HepG2 (cell line): ENCODE data around the gene ELMOD3. TPM values are rescaled to one million over a fixed set of nuclear protein-coding genes. Genes with fewer than 3 reads are reported as not detected.

Source experiments
- ATAC-seq: fragments of 200-7000 bp; cut with Tn5 transposase; 3 replicates; pipeline ENCODE4 v1.9.1; 2020; ENCODE audit warnings: mild to moderate bottlenecking, moderate library complexity
- BruUV-seq: library from RNA; stranded (reverse); fragments of 400-500 nt; replicated peaks from 2 replicates; lab custom pipeline; 2021; lab: Mats Ljungman, UMichigan
- CTCF ChIA-PET: fragments of 300-600 bp; formaldehyde crosslinking; extraction: SDS; loops from one replicate; lab custom pipeline; 2021; ENCODE audit warnings: low total read pairs, inconsistent platforms, low intra/inter-chr PET ratio; lab: Yijun Ruan, JAX
- POLR2A ChIA-PET: fragments of 350-600 bp; sonication (Branson Sonifier 250); formaldehyde crosslinking; loops from one replicate; lab custom pipeline; 2020; ENCODE audit warnings: antibody characterized with exemption, inconsistent platforms; lab: Yijun Ruan, JAX
- DNase-seq: peaks from one replicate; pipeline ENCODE4 v3.0.0-alpha.2; 2015; ENCODE audit warnings: low spot score
- FAIRE-seq: peaks from 3 replicates; lab custom pipeline; 2011; peaks lifted over from hg19 to GRCh38; lab: Jason Lieb, UNC
- H2AFZ ChIP-seq: one replicate; pipeline ENCODE4 v1.6.1; 2011; ENCODE audit warnings: low read length, inconsistent platforms
- H3K27ac ChIP-seq: fragments of 300-600 bp; 3 replicates; pipeline ENCODE4 v1.8.0; 2011; ENCODE audit warnings: mixed run types, mild to moderate bottlenecking, mixed read lengths, low read length, inconsistent platforms; ENCODE audit not compliant: insufficient read depth; ENCODE audit errors: extremely low read length
- H3K27me3 ChIP-seq, 2 experiments: fragments of 200-600 bp in 1 of 2; 2 replicates in 1 of 2; 3 replicates in 1 of 2; pipeline versions ENCODE4 v1.6.0 to v1.8.0; 2011; ENCODE audit warnings: low read length in 2 of 2, mild to moderate bottlenecking in 2 of 2, moderate library complexity in 2 of 2, inconsistent platforms in 1 of 2; ENCODE audit not compliant: insufficient read depth in 2 of 2, control insufficient read depth in 1 of 2
- H3K36me3 ChIP-seq, 2 experiments: fragments of 200-600 bp in 1 of 2; replicated peaks in 1 of 2; 2 replicates in 1 of 2; 3 replicates in 1 of 2; pipeline versions ENCODE4 v1.5.1 to v1.8.0; 2011; ENCODE audit warnings: low read length in 2 of 2, inconsistent platforms in 1 of 2; ENCODE audit not compliant: insufficient read depth in 2 of 2, control insufficient read depth in 1 of 2
- H3K4me1 ChIP-seq: 2 replicates; pipeline ENCODE4 v1.5.1; 2012; ENCODE audit warnings: low read length, inconsistent platforms; ENCODE audit not compliant: insufficient read depth
- H3K4me2 ChIP-seq: 2 replicates; pipeline ENCODE4 v1.6.0; 2011; ENCODE audit warnings: low read depth, low read length, inconsistent platforms
- H3K4me3 ChIP-seq, 3 experiments: fragments of 200-600 bp in 1 of 3; sonication (generic), shearing (Covaris generic) in 1 of 3; replicated peaks in 1 of 3; 2 replicates each; pipeline ENCODE4 v1.5.1; 2011 to 2016; ENCODE audit warnings: low read length in 3 of 3, inconsistent platforms in 2 of 3, low read depth in 2 of 3, mild to moderate bottlenecking in 2 of 3, control low read depth in 1 of 3, mixed read lengths in 1 of 3; ENCODE audit not compliant: insufficient read depth in 1 of 3
- H3K79me2 ChIP-seq: one replicate; pipeline ENCODE4 v1.6.1; 2011; ENCODE audit warnings: low read length, inconsistent platforms; ENCODE audit not compliant: insufficient read depth
- H3K9ac ChIP-seq: 2 replicates; pipeline ENCODE4 v1.6.0; 2011; ENCODE audit warnings: mild to moderate bottlenecking, low read depth, low read length, inconsistent platforms; ENCODE audit not compliant: insufficient read depth
- H3K9me3 ChIP-seq: 2 replicates; pipeline ENCODE4 v1.5.1; 2012; ENCODE audit warnings: mild to moderate bottlenecking, low read length
- H4K20me1 ChIP-seq: 2 replicates; pipeline ENCODE4 v1.6.0; 2011; ENCODE audit warnings: inconsistent platforms, mild to moderate bottlenecking, low read length, moderate library complexity; ENCODE audit not compliant: insufficient read depth
- ARNTL ChIP-seq: sonication (generic); formaldehyde crosslinking; IDR thresholded peaks from 2 replicates; pipeline ENCODE4 v1.4.0; 2020; ENCODE audit warnings: mild to moderate bottlenecking, missing genetic modification reagents
- ATF1 ChIP-seq: IDR thresholded peaks from 2 replicates; pipeline ENCODE4 v1.6.1; 2016; ENCODE audit warnings: mild to moderate bottlenecking, control low read depth
- CBX5 ChIP-seq: sonication (generic); formaldehyde crosslinking; IDR thresholded peaks from 2 replicates; pipeline ENCODE4 v1.4.0; 2020; ENCODE audit warnings: missing genetic modification reagents, borderline replicate concordance
- HNRNPL ChIP-seq: fragments of 200-400 bp; formaldehyde crosslinking; IDR thresholded peaks from 2 replicates; pipeline ENCODE4 v1.6.1; 2017; ENCODE audit warnings: mild to moderate bottlenecking, low read depth, low read length
- HNRNPLL ChIP-seq: fragments of 200-400 bp; formaldehyde crosslinking; IDR thresholded peaks from 2 replicates; pipeline ENCODE4 v1.6.1; 2017; ENCODE audit warnings: mild to moderate bottlenecking, low read depth, low read length; ENCODE audit not compliant: poor library complexity, severe bottlenecking
- LCORL ChIP-seq, 2 experiments: fragments of 450-650 bp in 1 of 2; sonication (generic) in 1 of 2; formaldehyde crosslinking in 1 of 2; IDR thresholded peaks; 2 replicates each; pipeline versions ENCODE4 v1.5.0 to v1.6.1; 2017 to 2020; ENCODE audit warnings: antibody characterized with exemption in 1 of 2, missing genetic modification reagents in 1 of 2
- NKX3-1 ChIP-seq: sonication (generic); formaldehyde crosslinking; IDR thresholded peaks from 2 replicates; pipeline ENCODE4 v1.5.0; 2020; ENCODE audit warnings: missing genetic modification reagents
- POLR2G ChIP-seq: fragments of 200-400 bp; formaldehyde crosslinking; IDR thresholded peaks from 2 replicates; pipeline ENCODE4 v1.6.1; 2018; ENCODE audit warnings: mild to moderate bottlenecking, low read depth, low read length, moderate library complexity
- UBTF ChIP-seq: sonication (generic); formaldehyde crosslinking; IDR thresholded peaks from 2 replicates; pipeline ENCODE4 v1.4.0; 2020; ENCODE audit warnings: mild to moderate bottlenecking, missing genetic modification reagents
- ZNF180 ChIP-seq: sonication (generic); formaldehyde crosslinking; IDR thresholded peaks from 2 replicates; pipeline ENCODE4 v1.4.0; 2020; ENCODE audit warnings: low read depth, missing genetic modification reagents, borderline replicate concordance
- ZNF207 ChIP-seq: fragments of 450-650 bp; IDR thresholded peaks from 2 replicates; pipeline ENCODE4 v1.6.1; 2016; ENCODE audit warnings: antibody characterized with exemption, borderline replicate concordance
- ZNF543 ChIP-seq: sonication (generic); formaldehyde crosslinking; IDR thresholded peaks from 2 replicates; pipeline ENCODE4 v1.4.0; 2020; ENCODE audit warnings: mild to moderate bottlenecking, missing genetic modification reagents
- ZNF567 ChIP-seq: sonication (generic); formaldehyde crosslinking; IDR thresholded peaks from 2 replicates; pipeline ENCODE4 v1.8.1; 2023; ENCODE audit warnings: mild to moderate bottlenecking, missing genetic modification reagents, borderline replicate concordance
- ZNF605 ChIP-seq: sonication (generic); formaldehyde crosslinking; IDR thresholded peaks from 2 replicates; pipeline ENCODE4 v1.8.0; 2022; ENCODE audit warnings: mild to moderate bottlenecking, missing genetic modification reagents
- ZNF761 ChIP-seq: sonication (generic); formaldehyde crosslinking; conservative IDR thresholded peaks from 2 replicates; pipeline ENCODE4 v1.4.0; 2020; ENCODE audit warnings: mild to moderate bottlenecking, missing genetic modification reagents
- ZNF770 ChIP-seq: sonication (generic); formaldehyde crosslinking; IDR thresholded peaks from 2 replicates; pipeline ENCODE4 v1.5.0; 2020; ENCODE audit warnings: mild to moderate bottlenecking, missing genetic modification reagents
- ZZZ3 ChIP-seq: sonication (generic); formaldehyde crosslinking; IDR thresholded peaks from 2 replicates; pipeline ENCODE4 v1.4.0; 2020; ENCODE audit warnings: missing genetic modification reagents, mild to moderate bottlenecking, borderline replicate concordance
- WGBS: methylation state at CpG from one replicate; pipeline ENCODE4 v1.1.6; 2017; ENCODE audit warnings: low lambda C conversion rate; 5-methylcytosine and 5-hydroxymethylcytosine counted together
- in situ Hi-C: cut with HindIII; loops from 2 replicates; pipeline ENCODE4 v1.10.0; 2017; ENCODE audit warnings: low pct_unique_long_range_greater_than_20kb; ENCODE audit not compliant: extremely low pct_ligation_motif_present
- intact Hi-C: fragments of 100-400 bp; cut with micrococcal nuclease; formaldehyde crosslinking; loops from one replicate; pipeline ENCODE4 v1.10.0; 2022; ENCODE audit not compliant: unreplicated experiment
- polyA plus RNA-seq, 8 experiments: library from polyadenylated mRNA; depleted of rRNA in 3 of 8; stranded (reverse) in 7 of 8; unstranded in 1 of 8; fragments of >200 nt; fragmentation: Illumina TruSeq in 4 of 8; extraction: Trizol in 4 of 8; gene quantifications; 2 replicates each; pipeline versions ENCODE4 v1.2.1 to v1.2.3, GENCODE V29; 2011 to 2016; ENCODE audit warnings: low read depth in 4 of 8, missing spikeins in 1 of 8, mixed read lengths in 1 of 8; ENCODE audit not compliant: insufficient read depth in 1 of 8
- total RNA-seq, 5 experiments: library from RNA; depleted of rRNA; stranded (reverse); fragments of >200 nt; fragmentation: Illumina TruSeq; extraction: Trizol; gene quantifications; 2 replicates each; pipeline ENCODE4 v1.2.3, GENCODE V29; 2016; ENCODE audit warnings: low read depth in 1 of 5
- TF ChIP-seq, protein P1 (sequence below): sonication (generic); formaldehyde crosslinking; IDR thresholded peaks from 2 replicates; pipeline ENCODE4 v1.4.0; 2020; ENCODE audit warnings: mild to moderate bottlenecking, low read depth, missing genetic modification reagents

The ELMOD3 gene
- total and polyA plus RNA-seq, 2 of the 13 experiments (the other 11 are each of a cell fraction or from before 2014, with no cell fraction given): 13.3 to 19.5 TPM

GRCh38 chr2:85429213-85429923 is 74.8 kb downstream of the ELMOD3 start:
- Histone ChIP-seq H3K36me3 (no peaks in the 10 kb centered on the region), H3K9me3 (no peaks in the 10 kb centered on the region), H3K27ac (no peak overlapping the region), H3K4me2 (peak overlapping the region; percentile 41), H3K79me2 (no peaks in the 10 kb centered on the region), H4K20me1 (no peaks in the 10 kb centered on the region), H2AFZ (no peak overlapping the region), H3K9ac (no peak overlapping the region), H3K27me3 (peaks cover 9 to 53% of the 10 kb centered on the region in 2 experiments; a peak in 4 of 5 replicates), H3K4me3 (no peak overlapping the region; a peak in 1 of 6 replicates), H3K4me1 (peaks cover 36% of the 10 kb centered on the region)
- WGBS: 14% methylated on average over 12 of the region's 12 CpGs
- ATAC-seq: peak; percentile 41
- BruUV-seq: no TSS peak
- in situ Hi-C loops: no loop called here
- intact Hi-C loops: loop anchor here (2.0 kb wide), 1 partner anchor 77 kb away; no protein-coding TSS in a partner anchor
- CTCF ChIA-PET: no interaction called here
- POLR2A ChIA-PET: interaction anchor here (0.6 to 4.7 kb wide), 10 partner anchors 8 to 202 kb away, joined by 3 to 32 read pairs (median 5); partner anchors contain the start of genes ELMOD3, MAT2A, RETSAT and SH2D6
- peak; percentile 27 for DNase-seq
- no peak for FAIRE-seq
- TF ChIP-seq, protein P1, sequence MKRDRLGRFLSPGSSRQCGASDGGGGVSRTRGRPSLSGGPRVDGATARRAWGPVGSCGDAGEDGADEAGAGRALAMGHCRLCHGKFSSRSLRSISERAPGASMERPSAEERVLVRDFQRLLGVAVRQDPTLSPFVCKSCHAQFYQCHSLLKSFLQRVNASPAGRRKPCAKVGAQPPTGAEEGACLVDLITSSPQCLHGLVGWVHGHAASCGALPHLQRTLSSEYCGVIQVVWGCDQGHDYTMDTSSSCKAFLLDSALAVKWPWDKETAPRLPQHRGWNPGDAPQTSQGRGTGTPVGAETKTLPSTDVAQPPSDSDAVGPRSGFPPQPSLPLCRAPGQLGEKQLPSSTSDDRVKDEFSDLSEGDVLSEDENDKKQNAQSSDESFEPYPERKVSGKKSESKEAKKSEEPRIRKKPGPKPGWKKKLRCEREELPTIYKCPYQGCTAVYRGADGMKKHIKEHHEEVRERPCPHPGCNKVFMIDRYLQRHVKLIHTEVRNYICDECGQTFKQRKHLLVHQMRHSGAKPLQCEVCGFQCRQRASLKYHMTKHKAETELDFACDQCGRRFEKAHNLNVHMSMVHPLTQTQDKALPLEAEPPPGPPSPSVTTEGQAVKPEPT (CRISPR knock-in tag): no peak
- TF ChIP-seq UBTF (CRISPR knock-in tag): peak; percentile 86
- TF ChIP-seq ZNF543: no peak
- TF ChIP-seq ZZZ3 (CRISPR knock-in tag): no peak
- TF ChIP-seq HNRNPL: peak; percentile 47; the same call in 1 of the 2 replicates
- no peak for TF ChIP-seq ATF1
- TF ChIP-seq NKX3-1 (CRISPR knock-in tag): no peak
- no peak for TF ChIP-seq ZNF761 (CRISPR knock-in tag)
- no peak for TF ChIP-seq POLR2G
- no peak for TF ChIP-seq ZNF180
- no peak for TF ChIP-seq CBX5 (CRISPR knock-in tag)
- peak; percentile 70 for TF ChIP-seq ZNF770 (CRISPR knock-in tag)
- no peak for TF ChIP-seq ZNF207
- 0 out of 2 replicates have a peak, but pooled peaks have one; percentile 42 for TF ChIP-seq ZNF567 (CRISPR knock-in tag)
- TF ChIP-seq HNRNPLL: peak; percentile 21
- no peak for TF ChIP-seq ARNTL (CRISPR knock-in tag)
- 0 out of 2 replicates have a peak, but pooled peaks have one; percentile 29 for TF ChIP-seq ZNF605 (CRISPR knock-in tag)
- no peak for TF ChIP-seq LCORL (IDR thresholded peaks at IDR 0.05)
- no peak for TF ChIP-seq LCORL (CRISPR knock-in tag; IDR thresholded peaks at IDR 0.05)
